Aorta (tissue), 5 donors: ENCODE data around the gene ECEL1. TPM values are rescaled to one million over a fixed set of nuclear protein-coding genes. Genes with fewer than 3 reads are reported as not detected.

ENCODE experiments used
- ATAC-seq: fragments of 200-7000 bp; cut with Tn5 transposase; one replicate; pipeline ENCODE4 v1.9.1; 2022; ENCODE audit warnings: moderate library complexity; ENCODE audit not compliant: low FRiP score
- DNase-seq, 2 donors: peaks; one replicate each; pipeline ENCODE4 v3.0.0-alpha.2; 2020
- H3K27ac ChIP-seq, 2 donors: one replicate each; pipeline ENCODE4 v1.5.1; 2013; ENCODE audit warnings: low read length in 2 of 2, mild to moderate bottlenecking in 2 of 2, moderate library complexity in 2 of 2, control low read depth in 1 of 2, inconsistent platforms in 1 of 2, low read depth in 1 of 2
- H3K27me3 ChIP-seq, 2 donors: one replicate each; pipeline ENCODE4 v1.6.1; 2013; ENCODE audit warnings: control low read depth in 1 of 2, low read length in 1 of 2, mild to moderate bottlenecking in 1 of 2, moderate library complexity in 1 of 2; ENCODE audit not compliant: insufficient read depth in 2 of 2, control insufficient read depth in 1 of 2
- H3K36me3 ChIP-seq, 2 donors: one replicate each; pipeline ENCODE4 v1.6.1; 2013; ENCODE audit warnings: control low read depth in 1 of 2, low read length in 1 of 2, mild to moderate bottlenecking in 1 of 2; ENCODE audit not compliant: insufficient read depth in 2 of 2, control insufficient read depth in 1 of 2
- H3K4me1 ChIP-seq, 2 donors: one replicate each; pipeline ENCODE4 v1.6.1; 2013; ENCODE audit warnings: low read length in 2 of 2, control low read depth in 1 of 2, mild to moderate bottlenecking in 1 of 2, moderate library complexity in 1 of 2; ENCODE audit not compliant: insufficient read depth in 2 of 2, control insufficient read depth in 1 of 2
- H3K4me3 ChIP-seq, 2 donors: one replicate each; pipeline ENCODE4 v1.5.1; 2013; ENCODE audit warnings: low read length in 2 of 2, control low read depth in 1 of 2, mild to moderate bottlenecking in 1 of 2
- H3K9me3 ChIP-seq: one replicate; pipeline ENCODE4 v1.6.1; 2013; ENCODE audit warnings: mild to moderate bottlenecking, low read length; ENCODE audit not compliant: control insufficient read depth
- WGBS, 2 donors: extraction: QIAGEN DNeasy Blood & Tissue Kit; methylation state at CpG; one replicate each; pipeline ENCODE4 v1.1.7; 2013; 5-methylcytosine and 5-hydroxymethylcytosine counted together
- intact Hi-C, 2 donors: fragments of 100-400 bp; cut with DNase I; formaldehyde crosslinking; loops; one replicate each; pipeline versions ENCODE4 v1.14.2 to v1.15.0; 2022
- polyA plus RNA-seq, 2 donors: library from polyadenylated mRNA; stranded (reverse); fragments of 200-250 nt; gene quantifications; one replicate each; pipeline ENCODE4 v1.2.3, GENCODE V29; 2013
- total RNA-seq, 2 donors: library from RNA; stranded (reverse); fragmentation: NEBNext Ultra II Directional; extraction: Animal tissue kit (Norgen Biotek cat#: 25700); gene quantifications; one replicate each; pipeline ENCODE4 v1.2.1, GENCODE V29; 2021
- donor health status: healthy with polysubstance abuse.
- donor health status: Bipolar disorder and iron deficiency.
- donor health status: DM: no; HTN: no; CAD: no.
- donor health status: DM: no; HTN: no; CAD: no.
- donor health status: DM: yes; HTN: yes; CAD: no.

The ECEL1 gene
- total and polyA plus RNA-seq, 4 donors, result 2.1 to 7.2 TPM; not detected in 2

- Histone ChIP-seq H3K4me1 (no peaks in the 10 kb centered on the region), H3K27ac (no peak overlapping the region), H3K4me3 (no peak overlapping the region), H3K9me3 (no peaks in the 10 kb centered on the region), H3K36me3 (no peaks in the 10 kb centered on the region), H3K27me3 (no peaks in the 10 kb centered on the region)
- 71 to 72% methylated on average over 6 of the region's 6 CpGs for WGBS, 2 donors
- intact Hi-C loops, result no loop called here
- ATAC-seq, result no peak
- DNase-seq, result no peak
Measured at GRCh38 chr2:232518844-232519243, 31.2 kb upstream of the ECEL1 start.

GRCh38 chr2:232516551-232516950 is 28.9 kb upstream of the ECEL1 start:
- ATAC-seq, result no peak
- Histone ChIP-seq H3K4me1 (no peaks in the 10 kb centered on the region), H3K27me3 (no peaks in the 10 kb centered on the region), H3K36me3 (no peaks in the 10 kb centered on the region), H3K9me3 (no peaks in the 10 kb centered on the region), H3K4me3 (no peak overlapping the region), H3K27ac (no peak overlapping the region)
- intact Hi-C loops, result no loop called here
- DNase-seq, result no peak
- WGBS, 2 donors, result 89 to 90% methylated on average over 3 of the region's 3 CpGs

GRCh38 chr2:232515639-232516038 is 28.0 kb upstream of the ECEL1 start:
- WGBS, 2 donors, result 91 to 92% methylated on average over 7 of the region's 7 CpGs
- DNase-seq (no peak), ATAC-seq (no peak)
- H3K9me3 ChIP-seq, result no peaks in the 10 kb centered on the region
- intact Hi-C loops, result no loop called here
- H3K27ac ChIP-seq, result no peak overlapping the region
- no peaks in the 10 kb centered on the region for H3K4me1 ChIP-seq
- no peak overlapping the region for H3K4me3 ChIP-seq
- no peaks in the 10 kb centered on the region for H3K27me3 ChIP-seq
- no peaks in the 10 kb centered on the region for H3K36me3 ChIP-seq

- H3K36me3 ChIP-seq, result no peaks in the 10 kb centered on the region
- H3K4me1 ChIP-seq, result no peaks in the 10 kb centered on the region
- no peak overlapping the region for H3K4me3 ChIP-seq
- no peaks in the 10 kb centered on the region for H3K27me3 ChIP-seq
- WGBS, 2 donors, result 76 to 80% methylated on average over 5 of the region's 5 CpGs
- no peaks in the 10 kb centered on the region for H3K9me3 ChIP-seq
- no peak for ATAC-seq
- DNase-seq, result no peak
- no peak overlapping the region for H3K27ac ChIP-seq
- intact Hi-C loops, result no loop called here
Measured at GRCh38 chr2:232513353-232513752, 25.7 kb upstream of the ECEL1 start.

GRCh38 chr2:232512602-232513001 is 25.0 kb upstream of the ECEL1 start:
- no peaks in the 10 kb centered on the region for H3K9me3 ChIP-seq
- no peak overlapping the region for H3K4me3 ChIP-seq
- 78 to 79% methylated on average over 10 of the region's 10 CpGs for WGBS, 2 donors
- no peaks in the 10 kb centered on the region for H3K4me1 ChIP-seq
- DNase-seq (no peak), ATAC-seq (no peak)
- intact Hi-C loops, result no loop called here
- no peak overlapping the region for H3K27ac ChIP-seq
- no peaks in the 10 kb centered on the region for H3K36me3 ChIP-seq
- no peaks in the 10 kb centered on the region for H3K27me3 ChIP-seq

GRCh38 chr2:232511336-232511890 is 23.8 kb upstream of the ECEL1 start:
- intact Hi-C loops, result no loop called here
- Histone ChIP-seq H3K4me1 (no peaks in the 10 kb centered on the region), H3K4me3 (no peak overlapping the region), H3K36me3 (no peaks in the 10 kb centered on the region), H3K27ac (no peak overlapping the region), H3K27me3 (no peaks in the 10 kb centered on the region), H3K9me3 (no peaks in the 10 kb centered on the region)
- DNase-seq (no peak), ATAC-seq (no peak)
- WGBS, 2 donors, result 24 to 32% methylated on average over 11 of the region's 11 CpGs

GRCh38 chr2:232508251-232508650 is 20.6 kb upstream of the ECEL1 start:
- no peak overlapping the region for H3K4me3 ChIP-seq
- no peaks in the 10 kb centered on the region for H3K27me3 ChIP-seq
- no peaks in the 10 kb centered on the region for H3K9me3 ChIP-seq
- H3K4me1 ChIP-seq, result no peaks in the 10 kb centered on the region
- ATAC-seq, result no peak
- H3K36me3 ChIP-seq, result no peaks in the 10 kb centered on the region
- H3K27ac ChIP-seq, result no peak overlapping the region
- intact Hi-C loops, result no loop called here
- DNase-seq, result no peak
- WGBS, 2 donors, result 73 to 81% methylated on average over 7 of the region's 7 CpGs

- no peaks in the 10 kb centered on the region for H3K27me3 ChIP-seq
- no peak for DNase-seq
Measured at GRCh38 chr2:232506709-232507108, 19.1 kb upstream of the ECEL1 start.

GRCh38 chr2:232505856-232506255 is 18.2 kb upstream of the ECEL1 start:
- no peak for ATAC-seq
- no peaks in the 10 kb centered on the region for H3K36me3 ChIP-seq
- intact Hi-C loops, result no loop called here
- WGBS, 2 donors, result 64 to 71% methylated on average over 10 of the region's 10 CpGs
- H3K4me1 ChIP-seq, result no peaks in the 10 kb centered on the region
- no peaks in the 10 kb centered on the region for H3K27me3 ChIP-seq
- H3K4me3 ChIP-seq, result no peak overlapping the region
- H3K27ac ChIP-seq, result no peak overlapping the region
- no peaks in the 10 kb centered on the region for H3K9me3 ChIP-seq
- DNase-seq, result no peak

More at GRCh38 chr2:232506709-232507108, 19.1 kb upstream of the ECEL1 start:
- WGBS, 2 donors, result 79 to 82% methylated on average over 4 of the region's 4 CpGs
- Histone ChIP-seq H3K4me1 (no peaks in the 10 kb centered on the region), H3K36me3 (no peaks in the 10 kb centered on the region), H3K27ac (no peak overlapping the region), H3K9me3 (no peaks in the 10 kb centered on the region), H3K4me3 (no peak overlapping the region)
- intact Hi-C loops, result no loop called here
- ATAC-seq, result no peak
